Panc1 (cell line): ENCODE data around the gene PARD3. TPM values are rescaled to one million over a fixed set of nuclear protein-coding genes. Genes with fewer than 3 reads are reported as not detected.

Experiments used
- ATAC-seq: fragments of 200-7000 bp; cut with Tn5 transposase; 2 replicates; pipeline ENCODE4 v1.9.1; 2020; ENCODE audit warnings: mild to moderate bottlenecking, moderate library complexity
- BruUV-seq: library from RNA; stranded (reverse); fragments of 400-500 nt; replicated peaks from 2 replicates; lab custom pipeline; 2021; lab: Mats Ljungman, UMichigan
- CTCF ChIA-PET: fragments of 300-600 bp; sonication (Branson Sonifier 250); formaldehyde crosslinking; loops from one replicate; lab custom pipeline; 2022; ENCODE audit warnings: antibody characterized with exemption; lab: Charles Lee
- POLR2A ChIA-PET: fragments of 300-600 bp; sonication (Branson Sonifier 250); formaldehyde crosslinking; loops from one replicate; lab custom pipeline; 2022; ENCODE audit warnings: antibody characterized with exemption; lab: Charles Lee
- DNase-seq: peaks from one replicate; pipeline ENCODE4 v3.0.0-alpha.2; 2010; ENCODE audit warnings: low read depth, low spot score
- H3K27ac ChIP-seq: 2 replicates; pipeline ENCODE4 v1.5.1; 2011; ENCODE audit warnings: mild to moderate bottlenecking, low read length, inconsistent platforms
- H3K27me3 ChIP-seq: fragments of 200-500 bp; sonication (Bioruptor generic); 2 replicates; pipeline ENCODE4 v1.6.0; 2014; ENCODE audit warnings: low read length, inconsistent platforms; ENCODE audit not compliant: control insufficient read depth, insufficient read depth
- H3K36me3 ChIP-seq: fragments of 200-500 bp; sonication (Bioruptor generic); 2 replicates; pipeline ENCODE4 v1.5.1; 2014; ENCODE audit warnings: inconsistent platforms, mild to moderate bottlenecking, low read length, moderate library complexity; ENCODE audit not compliant: control insufficient read depth, insufficient read depth
- H3K4me1 ChIP-seq: 2 replicates; pipeline ENCODE4 v1.5.1; 2011; ENCODE audit warnings: inconsistent platforms, mild to moderate bottlenecking, low read length, moderate library complexity; ENCODE audit not compliant: control insufficient read depth, insufficient read depth
- H3K4me3 ChIP-seq, 2 experiments: 2 replicates each; pipeline ENCODE4 v1.5.1; 2011 to 2012; ENCODE audit warnings: low read depth in 2 of 2, low read length in 2 of 2, mild to moderate bottlenecking in 2 of 2, inconsistent platforms in 1 of 2, moderate library complexity in 1 of 2
- H3K9me3 ChIP-seq: fragments of 200-500 bp; sonication (Bioruptor generic); 2 replicates; pipeline ENCODE4 v1.5.1; 2014; ENCODE audit warnings: low read depth, mild to moderate bottlenecking, inconsistent platforms, low read length, moderate library complexity; ENCODE audit not compliant: control insufficient read depth, insufficient read depth
- CTCF ChIP-seq: fragments of 450-650 bp; IDR thresholded peaks from 2 replicates; pipeline ENCODE4 v1.5.1; 2017; ENCODE audit warnings: mild to moderate bottlenecking
- POLR2AphosphoS5 ChIP-seq: IDR thresholded peaks from 2 replicates; pipeline ENCODE4 v1.6.1; 2012; ENCODE audit warnings: mild to moderate bottlenecking, low read depth, low read length, moderate library complexity
- SIN3A ChIP-seq: IDR thresholded peaks from 2 replicates; pipeline ENCODE4 v1.6.1; 2012; ENCODE audit warnings: low read depth, mild to moderate bottlenecking, low read length, moderate library complexity, borderline replicate concordance; ENCODE audit not compliant: insufficient read depth
- TCF7L2 ChIP-seq: IDR thresholded peaks from 2 replicates; pipeline ENCODE4 v1.6.1; 2011; ENCODE audit warnings: mild to moderate bottlenecking, low read depth, low read length, inconsistent platforms
- in situ Hi-C: cut with HindIII; loops from 2 replicates; pipeline ENCODE4 v1.10.0; 2016; ENCODE audit warnings: low sequenced_read_pairs, low pct_unique_long_range_greater_than_20kb
- intact Hi-C: fragments of 100-400 bp; cut with micrococcal nuclease; formaldehyde crosslinking; loops from one replicate; pipeline ENCODE4 v1.10.0; 2022; ENCODE audit not compliant: unreplicated experiment
- total RNA-seq: library from RNA; stranded (reverse); gene quantifications from one replicate; pipeline ENCODE4 v1.2.1, GENCODE V29; 2021; ENCODE audit not compliant: unreplicated experiment
- TF ChIP-seq, protein P1 (sequence below), 2 experiments: IDR thresholded peaks; 2 replicates each; pipeline ENCODE4 v1.6.1; 2011 to 2012; ENCODE audit warnings: low read depth in 2 of 2, control low read depth in 1 of 2, low read length in 1 of 2, mild to moderate bottlenecking in 1 of 2, moderate library complexity in 1 of 2; ENCODE audit not compliant: insufficient read depth in 1 of 2

Gene PARD3
- total RNA-seq, 1 experiment from 2014 or later, result 29.8 TPM

DNA sequence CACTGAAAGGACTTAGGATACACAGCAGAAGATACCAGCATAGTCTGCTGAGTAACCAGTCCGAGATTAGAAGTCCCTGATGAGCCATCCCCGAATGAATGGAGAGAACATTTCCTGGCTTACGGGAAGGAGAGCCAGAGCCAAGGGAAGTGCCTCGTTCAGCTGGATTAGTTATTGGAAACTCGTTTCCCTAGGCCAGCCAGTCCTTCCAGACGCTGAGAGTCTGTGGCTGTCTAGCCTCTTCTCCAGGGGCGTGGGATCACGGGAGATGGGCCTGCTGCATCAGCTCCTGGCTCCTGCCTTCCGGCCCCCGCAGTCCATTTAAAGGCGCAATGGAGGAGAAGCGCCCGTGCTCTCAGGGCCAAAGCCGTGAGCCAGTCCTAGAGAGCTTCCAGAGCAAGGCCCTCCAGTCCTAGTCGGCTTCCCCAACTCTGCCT is 712.8 kb downstream of the PARD3 start:
- ChIA-PET POLR2A (interaction anchor here (0.7 kb wide), 1 partner anchor 427 kb away, joined by 3 read pairs; no protein-coding TSS in a partner anchor), CTCF (no interaction called here)
- Histone ChIP-seq H3K27me3 (no peaks in the 10 kb centered on the region), H3K27ac (no peak overlapping the region), H3K36me3 (no peaks in the 10 kb centered on the region), H3K9me3 (no peaks in the 10 kb centered on the region), H3K4me1 (no peaks in the 10 kb centered on the region), H3K4me3 (no peak overlapping the region)
- TF ChIP-seq SIN3A (no peak), POLR2AphosphoS5 (no peak), TCF7L2 (no peak), CTCF (no peak)
- TF ChIP-seq, protein P1, sequence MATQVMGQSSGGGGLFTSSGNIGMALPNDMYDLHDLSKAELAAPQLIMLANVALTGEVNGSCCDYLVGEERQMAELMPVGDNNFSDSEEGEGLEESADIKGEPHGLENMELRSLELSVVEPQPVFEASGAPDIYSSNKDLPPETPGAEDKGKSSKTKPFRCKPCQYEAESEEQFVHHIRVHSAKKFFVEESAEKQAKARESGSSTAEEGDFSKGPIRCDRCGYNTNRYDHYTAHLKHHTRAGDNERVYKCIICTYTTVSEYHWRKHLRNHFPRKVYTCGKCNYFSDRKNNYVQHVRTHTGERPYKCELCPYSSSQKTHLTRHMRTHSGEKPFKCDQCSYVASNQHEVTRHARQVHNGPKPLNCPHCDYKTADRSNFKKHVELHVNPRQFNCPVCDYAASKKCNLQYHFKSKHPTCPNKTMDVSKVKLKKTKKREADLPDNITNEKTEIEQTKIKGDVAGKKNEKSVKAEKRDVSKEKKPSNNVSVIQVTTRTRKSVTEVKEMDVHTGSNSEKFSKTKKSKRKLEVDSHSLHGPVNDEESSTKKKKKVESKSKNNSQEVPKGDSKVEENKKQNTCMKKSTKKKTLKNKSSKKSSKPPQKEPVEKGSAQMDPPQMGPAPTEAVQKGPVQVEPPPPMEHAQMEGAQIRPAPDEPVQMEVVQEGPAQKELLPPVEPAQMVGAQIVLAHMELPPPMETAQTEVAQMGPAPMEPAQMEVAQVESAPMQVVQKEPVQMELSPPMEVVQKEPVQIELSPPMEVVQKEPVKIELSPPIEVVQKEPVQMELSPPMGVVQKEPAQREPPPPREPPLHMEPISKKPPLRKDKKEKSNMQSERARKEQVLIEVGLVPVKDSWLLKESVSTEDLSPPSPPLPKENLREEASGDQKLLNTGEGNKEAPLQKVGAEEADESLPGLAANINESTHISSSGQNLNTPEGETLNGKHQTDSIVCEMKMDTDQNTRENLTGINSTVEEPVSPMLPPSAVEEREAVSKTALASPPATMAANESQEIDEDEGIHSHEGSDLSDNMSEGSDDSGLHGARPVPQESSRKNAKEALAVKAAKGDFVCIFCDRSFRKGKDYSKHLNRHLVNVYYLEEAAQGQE (IDR thresholded peaks at IDR 0.05; ENCODE audit: insufficient read depth in 1 of 2, low read depth in 2 of 2, low read length in 1 of 2), result no peak
- ATAC-seq, result no peak
- BruUV-seq, result no TSS peak
- DNase-seq, result no peak
- in situ Hi-C loops, result no loop called here
- intact Hi-C loops, result no loop called here

DNA sequence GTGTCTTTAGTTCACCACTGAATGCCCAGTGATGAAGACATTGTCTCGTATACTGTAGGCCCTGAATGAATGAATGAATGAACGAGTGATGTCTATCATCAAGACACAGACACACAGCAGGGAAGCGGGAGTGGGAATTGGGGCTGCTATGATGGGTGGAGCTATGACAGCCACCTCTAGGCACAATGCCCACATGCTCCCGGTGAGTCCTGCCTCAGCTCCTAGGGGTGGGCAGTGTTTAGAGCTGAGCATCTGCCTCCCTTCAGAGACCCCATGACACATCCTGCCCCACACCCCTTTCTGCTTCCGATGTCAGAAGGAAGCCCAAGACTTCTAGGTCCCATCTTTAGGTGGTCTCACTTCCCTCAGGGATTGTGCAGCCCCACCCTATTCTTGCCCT is 714.1 kb downstream of the PARD3 start:
- no peaks in the 10 kb centered on the region for H3K4me1 ChIP-seq
- no peak for DNase-seq
- ChIA-PET CTCF (no interaction called here), POLR2A (no interaction called here)
- H3K9me3 ChIP-seq, result no peaks in the 10 kb centered on the region
- H3K4me3 ChIP-seq, result no peak overlapping the region
- H3K27ac ChIP-seq, result no peak overlapping the region
- ATAC-seq, result no peak
- no peaks in the 10 kb centered on the region for H3K27me3 ChIP-seq
- no TSS peak for BruUV-seq
- no peak for TF ChIP-seq POLR2AphosphoS5
- TF ChIP-seq TCF7L2, result no peak
- no peak for TF ChIP-seq CTCF
- TF ChIP-seq SIN3A, result no peak
- TF ChIP-seq, protein P1 (IDR thresholded peaks at IDR 0.05; ENCODE audit: insufficient read depth in 1 of 2, low read depth in 2 of 2, low read length in 1 of 2), result no peak
- no peaks in the 10 kb centered on the region for H3K36me3 ChIP-seq
- intact Hi-C loops (no loop called here), in situ Hi-C loops (no loop called here)
